HCT116 (cell line): Measurements from ENCODE around the gene DIP2C. TPM values are rescaled to one million over a fixed set of nuclear protein-coding genes. Genes with fewer than 3 reads are reported as not detected.

Source experiments
- ATAC-seq: fragments of 200-7000 bp; cut with Tn5 transposase; 2 replicates; pipeline ENCODE4 v1.9.1; 2020; ENCODE audit warnings: mild to moderate bottlenecking, moderate library complexity
- BruUV-seq: library from RNA; stranded (reverse); fragments of 400-500 nt; replicated peaks from 2 replicates; lab custom pipeline; 2021; lab: Mats Ljungman, UMichigan
- CTCF ChIA-PET: fragments of 300-600 bp; sonication (Branson Sonifier 250); formaldehyde crosslinking; loops from one replicate; lab custom pipeline; 2021; ENCODE audit warnings: antibody characterized with exemption; lab: Charles Lee
- POLR2A ChIA-PET: fragments of 300-600, 350-600 bp; sonication (Branson Sonifier 250); formaldehyde crosslinking; loops from one replicate; lab custom pipeline; 2021; ENCODE audit warnings: antibody characterized with exemption; lab: Charles Lee
- RAD21 ChIA-PET, 2 experiments: fragments of 300-600 bp; sonication (Branson Sonifier 250); formaldehyde crosslinking; loops; one replicate each; lab custom pipeline; 2023; ENCODE audit warnings: low total read pairs in 2 of 2; ENCODE audit not compliant: uncharacterized antibody in 2 of 2, unreplicated experiment in 2 of 2, low non-redundant PET in 1 of 2; lab: Charles Lee
- DNase-seq: peaks from one replicate; pipeline ENCODE4 v3.0.0-alpha.2; 2010; ENCODE audit warnings: low read depth, low spot score
- H2AFZ ChIP-seq: fragments of 200-600 bp; shearing (Covaris generic), sonication (generic); 2 replicates; pipeline ENCODE4 v1.6.1; 2017; ENCODE audit warnings: low read depth, mixed run types, mixed read lengths, antibody characterized with exemption, low read length; ENCODE audit not compliant: poor library complexity, severe bottlenecking
- H3K27ac ChIP-seq: 2 replicates; pipeline ENCODE4 v1.5.1; 2012; ENCODE audit warnings: low read depth, low read length
- H3K27me3 ChIP-seq: fragments of 200-600 bp; sonication (generic); 2 replicates; pipeline ENCODE4 v1.6.1; 2016; ENCODE audit warnings: mixed run types, low read length, mixed read lengths; ENCODE audit not compliant: insufficient read depth
- H3K36me3 ChIP-seq, 2 experiments: fragments of 200-500 bp in 1 of 2; fragments of 200-600 bp in 1 of 2; sonication (Bioruptor generic) in 1 of 2; sonication (generic) in 1 of 2; 2 replicates each; pipeline versions ENCODE4 v1.5.1 to v1.6.1; 2014 to 2016; ENCODE audit warnings: low read length in 2 of 2, inconsistent platforms in 1 of 2, mixed read lengths in 1 of 2, mixed run types in 1 of 2; ENCODE audit not compliant: insufficient read depth in 2 of 2, control insufficient read depth in 1 of 2
- H3K4me1 ChIP-seq, 2 experiments: fragments of 200-600 bp in 1 of 2; sonication (generic) in 1 of 2; 2 replicates each; pipeline versions ENCODE4 v1.5.1 to v1.6.1; 2012 to 2017; ENCODE audit warnings: low read length in 2 of 2, inconsistent platforms in 1 of 2, mild to moderate bottlenecking in 1 of 2, mixed read lengths in 1 of 2, mixed run types in 1 of 2, moderate library complexity in 1 of 2; ENCODE audit not compliant: insufficient read depth in 2 of 2, control insufficient read depth in 1 of 2
- H3K4me2 ChIP-seq: fragments of 200-600 bp; sonication (generic); 2 replicates; pipeline ENCODE4 v1.6.1; 2017; ENCODE audit warnings: mixed run types, low read length, mixed read lengths
- H3K4me3 ChIP-seq, 2 experiments: fragments of 200-600 bp in 1 of 2; sonication (generic) in 1 of 2; replicated peaks in 1 of 2; 2 replicates each; pipeline ENCODE4 v1.5.1; 2011 to 2016; ENCODE audit warnings: low read length in 2 of 2, control low read depth in 1 of 2, low read depth in 1 of 2, mild to moderate bottlenecking in 1 of 2, mixed read lengths in 1 of 2, mixed run types in 1 of 2
- H3K79me2 ChIP-seq: fragments of 200-600 bp; sonication (generic); 2 replicates; pipeline ENCODE4 v1.6.1; 2017; ENCODE audit warnings: mild to moderate bottlenecking, mixed run types, low read length, moderate library complexity, mixed read lengths; ENCODE audit not compliant: insufficient read depth
- H3K9ac ChIP-seq: fragments of 200-600 bp; sonication (generic); 2 replicates; pipeline ENCODE4 v1.6.1; 2016; ENCODE audit warnings: low read length, mixed read lengths
- H3K9me2 ChIP-seq: fragments of 200-600 bp; sonication (generic), shearing (Covaris generic); 2 replicates; pipeline ENCODE4 v1.6.1; 2017; ENCODE audit warnings: mixed run types, mild to moderate bottlenecking, moderate library complexity; ENCODE audit not compliant: insufficient read depth
- H3K9me3 ChIP-seq, 2 experiments: fragments of 200-500 bp in 1 of 2; fragments of 200-600 bp in 1 of 2; sonication (Bioruptor generic) in 1 of 2; sonication (generic) in 1 of 2; 2 replicates each; pipeline ENCODE4 v1.6.1; 2014 to 2017; ENCODE audit warnings: low read length in 2 of 2, mixed read lengths in 2 of 2, inconsistent platforms in 1 of 2, low read depth in 1 of 2, mild to moderate bottlenecking in 1 of 2, mixed run types in 1 of 2, moderate library complexity in 1 of 2; ENCODE audit not compliant: control insufficient read depth in 1 of 2, insufficient read depth in 1 of 2
- H4K20me1 ChIP-seq: fragments of 200-600 bp; sonication (generic), shearing (Covaris generic); 2 replicates; pipeline ENCODE4 v1.6.1; 2017; ENCODE audit warnings: mixed run types, mild to moderate bottlenecking, moderate library complexity; ENCODE audit not compliant: insufficient read depth
- CBX3 ChIP-seq: IDR thresholded peaks from 2 replicates; pipeline ENCODE4 v1.6.1; 2012; ENCODE audit warnings: low read depth
- CEBPB ChIP-seq: IDR thresholded peaks from 2 replicates; pipeline ENCODE4 v1.6.1; 2012; ENCODE audit warnings: low read depth
- EZH2phosphoT487 ChIP-seq: fragments of 200-600 bp; IDR thresholded peaks from 2 replicates; pipeline ENCODE4 v1.6.1; 2018; ENCODE audit warnings: antibody characterized with exemption, borderline replicate concordance
- JUND ChIP-seq: IDR thresholded peaks from 2 replicates; pipeline ENCODE4 v1.6.1; 2012
- RAD21 ChIP-seq: IDR thresholded peaks from 2 replicates; pipeline ENCODE4 v1.6.1; 2012; ENCODE audit warnings: low read depth, mild to moderate bottlenecking
- REST ChIP-seq: IDR thresholded peaks from 2 replicates; pipeline ENCODE4 v1.6.1; 2012; ENCODE audit warnings: low read depth
- ZNF274 ChIP-seq: fragments of 200-500 bp; sonication (Bioruptor generic); IDR thresholded peaks from 2 replicates; pipeline ENCODE4 v1.6.1; 2014; ENCODE audit warnings: mild to moderate bottlenecking, low read depth, low read length, inconsistent platforms
- intact Hi-C: fragments of 100-400 bp; cut with micrococcal nuclease; formaldehyde crosslinking; loops from 2 replicates; pipeline ENCODE4 v1.10.0; 2022
- total RNA-seq: library from RNA; stranded (reverse); gene quantifications from one replicate; pipeline ENCODE4 v1.2.1, GENCODE V29; 2021; ENCODE audit not compliant: unreplicated experiment
- TF ChIP-seq, protein P1 (sequence below), 3 experiments: fragments of 200-600 bp in 1 of 3; sonication (generic) in 1 of 3; IDR thresholded peaks in 2 of 3; conservative IDR thresholded peaks in 1 of 3; 2 replicates each; pipeline ENCODE4 v1.5.1; 2012 to 2017; ENCODE audit warnings: low read depth in 2 of 3, low read length in 2 of 3, antibody characterized with exemption in 1 of 3, borderline replicate concordance in 1 of 3, control low read depth in 1 of 3, mild to moderate bottlenecking in 1 of 3, mixed read lengths in 1 of 3, mixed run types in 1 of 3, moderate library complexity in 1 of 3; ENCODE audit not compliant: insufficient read depth in 1 of 3
- TF ChIP-seq, protein P2 (sequence below): IDR thresholded peaks from 2 replicates; pipeline ENCODE4 v1.6.1; 2012

Gene DIP2C
- total RNA-seq, 1 experiment from 2014 or later: 15.4 TPM

- TF ChIP-seq EZH2phosphoT487: no peak
- BruUV-seq: no TSS peak
- no peak overlapping the region for H2AFZ ChIP-seq
- intact Hi-C loops: no loop called here
- H4K20me1 ChIP-seq: no peaks in the 10 kb centered on the region
- ChIA-PET CTCF (no interaction called here), POLR2A (no interaction called here), RAD21 (no interaction called here)
- no peak overlapping the region for H3K4me3 ChIP-seq
- H3K27ac ChIP-seq: no peak overlapping the region
- no peak for DNase-seq
- H3K9me2 ChIP-seq: no peaks in the 10 kb centered on the region
- no peak overlapping the region for H3K4me2 ChIP-seq
- H3K79me2 ChIP-seq: no peaks in the 10 kb centered on the region
- H3K36me3 ChIP-seq: no peaks in the 10 kb centered on the region
- no peaks in the 10 kb centered on the region for H3K27me3 ChIP-seq
- no peaks in the 10 kb centered on the region for H3K9me3 ChIP-seq
- peak; percentile 82 for ATAC-seq
- H3K4me1 ChIP-seq: peaks cover 3 to 7% of the 10 kb centered on the region in 2 experiments; a peak in 2 of 4 replicates
- no peak overlapping the region for H3K9ac ChIP-seq
These were observed 47.1 kb downstream of the DIP2C start for GRCh38 chr10:642186-642890.

DNA sequence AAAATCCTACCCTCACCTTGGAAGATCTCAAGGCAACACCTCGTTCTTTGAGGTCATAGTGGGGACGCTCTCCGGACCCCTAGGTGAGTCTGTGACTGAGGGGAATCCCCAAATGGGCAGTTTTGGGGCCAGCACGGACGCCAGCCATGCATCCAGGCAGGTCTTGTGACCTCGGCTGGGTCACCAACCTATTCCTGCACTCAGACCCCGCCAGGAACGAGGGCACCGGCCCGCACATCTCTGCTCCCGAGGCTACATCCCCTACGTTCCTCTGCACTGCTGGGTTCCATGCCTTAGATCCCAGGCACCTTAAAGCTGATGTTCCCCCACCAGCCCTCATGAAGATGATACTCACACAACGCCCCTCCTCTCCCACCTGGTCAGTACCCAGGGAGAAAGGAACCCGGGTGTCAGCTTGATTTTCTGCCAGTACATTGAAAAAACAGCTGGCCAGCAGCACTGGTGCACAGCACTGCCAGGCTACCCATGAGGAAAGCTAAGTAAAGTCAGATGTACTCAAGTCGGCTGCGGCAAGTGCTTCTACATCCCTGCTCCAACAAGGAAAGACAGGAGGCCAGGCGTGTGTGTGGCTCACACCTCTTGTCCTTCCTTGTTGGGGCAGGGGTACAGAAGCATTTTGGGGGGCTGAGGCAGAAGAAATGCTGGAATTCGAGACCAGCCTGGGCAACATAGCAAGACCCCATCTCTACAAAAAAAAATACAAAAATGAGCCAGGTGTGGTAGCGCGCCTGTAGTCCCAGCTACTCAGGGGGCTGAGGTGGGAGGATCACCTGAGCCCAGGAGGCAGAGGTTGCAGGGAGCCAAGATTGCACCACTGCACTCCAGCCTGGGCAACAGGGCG lies 48.1 kb downstream of the DIP2C start:
- DNase-seq: no peak

More for the DNA sequence above, 48.1 kb downstream of the DIP2C start:
- Histone ChIP-seq H3K4me2 (no peak overlapping the region), H3K79me2 (no peaks in the 10 kb centered on the region), H3K27me3 (no peaks in the 10 kb centered on the region), H3K4me3 (no peak overlapping the region), H3K36me3 (no peaks in the 10 kb centered on the region), H4K20me1 (no peaks in the 10 kb centered on the region), H3K9me2 (no peaks in the 10 kb centered on the region), H3K4me1 (peaks cover 3 to 7% of the 10 kb centered on the region in 2 experiments; a peak in 2 of 4 replicates), H3K27ac (no peak overlapping the region), H2AFZ (no peak overlapping the region), H3K9me3 (no peaks in the 10 kb centered on the region), H3K9ac (no peak overlapping the region)
- RAD21 ChIA-PET: no interaction called here
- CTCF ChIA-PET: no interaction called here
- intact Hi-C loops: no loop called here
- POLR2A ChIA-PET: no interaction called here
- TF ChIP-seq JUND (no peak), CEBPB (no peak), REST (no peak), RAD21 (no peak), ZNF274 (no peak), CBX3 (no peak)
- TF ChIP-seq, protein P1, sequence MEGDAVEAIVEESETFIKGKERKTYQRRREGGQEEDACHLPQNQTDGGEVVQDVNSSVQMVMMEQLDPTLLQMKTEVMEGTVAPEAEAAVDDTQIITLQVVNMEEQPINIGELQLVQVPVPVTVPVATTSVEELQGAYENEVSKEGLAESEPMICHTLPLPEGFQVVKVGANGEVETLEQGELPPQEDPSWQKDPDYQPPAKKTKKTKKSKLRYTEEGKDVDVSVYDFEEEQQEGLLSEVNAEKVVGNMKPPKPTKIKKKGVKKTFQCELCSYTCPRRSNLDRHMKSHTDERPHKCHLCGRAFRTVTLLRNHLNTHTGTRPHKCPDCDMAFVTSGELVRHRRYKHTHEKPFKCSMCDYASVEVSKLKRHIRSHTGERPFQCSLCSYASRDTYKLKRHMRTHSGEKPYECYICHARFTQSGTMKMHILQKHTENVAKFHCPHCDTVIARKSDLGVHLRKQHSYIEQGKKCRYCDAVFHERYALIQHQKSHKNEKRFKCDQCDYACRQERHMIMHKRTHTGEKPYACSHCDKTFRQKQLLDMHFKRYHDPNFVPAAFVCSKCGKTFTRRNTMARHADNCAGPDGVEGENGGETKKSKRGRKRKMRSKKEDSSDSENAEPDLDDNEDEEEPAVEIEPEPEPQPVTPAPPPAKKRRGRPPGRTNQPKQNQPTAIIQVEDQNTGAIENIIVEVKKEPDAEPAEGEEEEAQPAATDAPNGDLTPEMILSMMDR (IDR thresholded peaks at IDR 0.05 in 2 of 3, conservative IDR thresholded peaks at IDR 0.05 in 1 of 3; ENCODE audit: borderline replicate concordance in 1 of 3, insufficient read depth in 1 of 3, low read depth in 2 of 3, low read length in 2 of 3): no peak
- TF ChIP-seq, protein P2, sequence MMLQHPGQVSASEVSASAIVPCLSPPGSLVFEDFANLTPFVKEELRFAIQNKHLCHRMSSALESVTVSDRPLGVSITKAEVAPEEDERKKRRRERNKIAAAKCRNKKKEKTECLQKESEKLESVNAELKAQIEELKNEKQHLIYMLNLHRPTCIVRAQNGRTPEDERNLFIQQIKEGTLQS: no peak
- BruUV-seq: no TSS peak
- no peak for ATAC-seq
